GM12873 (cell line): ENCODE measurements around the gene LILRA2.

Experiments
- TF ChIP-seq, protein P1 (sequence below): IDR thresholded peaks from 2 replicates; pipeline ENCODE4 v1.5.1; 2012; ENCODE audit warnings: low read depth, mild to moderate bottlenecking, moderate library complexity, low read length, control low read depth; ENCODE audit not compliant: insufficient read depth; ENCODE audit errors: missing control alignments

LILRA2 gene

DNA sequence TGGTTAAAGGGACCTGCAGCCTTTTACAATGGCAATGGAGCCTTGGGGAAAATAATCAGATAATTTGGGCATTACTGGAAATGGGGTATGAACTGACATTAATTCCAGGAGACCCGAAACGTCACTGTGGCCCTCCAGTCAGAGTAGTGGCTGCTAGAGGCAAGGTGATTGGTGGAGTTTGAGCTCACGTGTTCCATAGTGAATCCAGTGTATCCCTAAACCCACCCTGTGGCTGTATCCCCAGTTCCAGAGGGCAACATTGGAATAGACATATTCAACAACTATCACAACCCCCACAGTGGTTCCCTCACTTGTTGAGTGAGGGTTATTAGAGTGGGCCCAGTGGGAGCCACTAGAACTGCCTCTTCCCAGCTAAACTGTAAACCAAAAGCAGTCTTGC lies 3.3 kb upstream of the LILRA2 start:
- TF ChIP-seq, protein P1, sequence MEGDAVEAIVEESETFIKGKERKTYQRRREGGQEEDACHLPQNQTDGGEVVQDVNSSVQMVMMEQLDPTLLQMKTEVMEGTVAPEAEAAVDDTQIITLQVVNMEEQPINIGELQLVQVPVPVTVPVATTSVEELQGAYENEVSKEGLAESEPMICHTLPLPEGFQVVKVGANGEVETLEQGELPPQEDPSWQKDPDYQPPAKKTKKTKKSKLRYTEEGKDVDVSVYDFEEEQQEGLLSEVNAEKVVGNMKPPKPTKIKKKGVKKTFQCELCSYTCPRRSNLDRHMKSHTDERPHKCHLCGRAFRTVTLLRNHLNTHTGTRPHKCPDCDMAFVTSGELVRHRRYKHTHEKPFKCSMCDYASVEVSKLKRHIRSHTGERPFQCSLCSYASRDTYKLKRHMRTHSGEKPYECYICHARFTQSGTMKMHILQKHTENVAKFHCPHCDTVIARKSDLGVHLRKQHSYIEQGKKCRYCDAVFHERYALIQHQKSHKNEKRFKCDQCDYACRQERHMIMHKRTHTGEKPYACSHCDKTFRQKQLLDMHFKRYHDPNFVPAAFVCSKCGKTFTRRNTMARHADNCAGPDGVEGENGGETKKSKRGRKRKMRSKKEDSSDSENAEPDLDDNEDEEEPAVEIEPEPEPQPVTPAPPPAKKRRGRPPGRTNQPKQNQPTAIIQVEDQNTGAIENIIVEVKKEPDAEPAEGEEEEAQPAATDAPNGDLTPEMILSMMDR = no peak

- TF ChIP-seq, protein P1 = no peak
These were observed 786 bp upstream of the LILRA2 start for GRCh38 chr19:54572696-54573311.

DNA sequence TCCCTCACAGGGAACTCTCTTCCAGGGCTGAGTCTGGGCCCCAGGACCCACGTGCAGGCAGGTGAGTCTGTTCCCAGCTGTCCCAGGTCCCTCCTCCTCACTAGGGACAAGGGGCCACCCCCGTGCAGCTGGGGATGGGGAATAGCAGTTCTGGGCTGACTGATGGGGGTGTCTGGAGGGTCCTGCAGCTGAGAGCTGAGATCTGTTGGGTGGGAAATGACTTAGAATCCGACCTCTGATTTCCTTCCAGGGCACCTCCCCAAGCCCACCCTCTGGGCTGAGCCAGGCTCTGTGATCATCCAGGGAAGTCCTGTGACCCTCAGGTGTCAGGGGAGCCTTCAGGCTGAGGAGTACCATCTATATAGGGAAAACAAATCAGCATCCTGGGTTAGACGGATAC lies 461 bp downstream of the LILRA2 start:
- TF ChIP-seq, protein P1 = no peak

- TF ChIP-seq, protein P1 = no peak
These were observed 1.0 kb downstream of the LILRA2 start for GRCh38 chr19:54574527-54575056.

DNA sequence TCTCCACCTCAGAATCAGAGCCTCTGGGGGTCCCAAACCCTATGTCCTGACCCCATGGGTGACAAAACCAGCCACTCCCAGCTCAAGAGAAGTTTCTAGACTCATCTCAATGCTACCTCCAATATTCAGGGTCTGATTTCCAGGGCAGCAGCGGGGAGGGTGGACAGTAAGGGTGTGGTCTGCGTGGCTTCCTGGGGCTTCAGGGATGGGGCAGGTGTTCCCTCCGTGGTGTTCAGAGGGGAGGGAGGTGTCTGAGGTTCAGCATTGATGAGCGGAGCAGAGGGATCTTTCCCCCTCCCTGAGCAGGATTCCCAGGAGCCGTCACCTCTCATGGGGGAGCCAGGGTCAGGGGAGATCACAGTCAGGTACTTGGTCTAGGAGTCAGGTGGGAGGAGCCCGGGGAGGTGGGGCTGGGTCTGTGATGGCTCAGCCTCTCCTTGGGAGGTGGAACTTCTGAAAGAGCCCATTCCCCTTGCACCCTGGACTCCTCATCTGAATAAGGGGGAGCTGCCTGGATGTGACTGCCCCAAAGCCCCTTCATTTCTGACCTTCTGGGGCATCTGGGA lies 2.9 kb downstream of the LILRA2 start:
- TF ChIP-seq, protein P1 = no peak

DNA sequence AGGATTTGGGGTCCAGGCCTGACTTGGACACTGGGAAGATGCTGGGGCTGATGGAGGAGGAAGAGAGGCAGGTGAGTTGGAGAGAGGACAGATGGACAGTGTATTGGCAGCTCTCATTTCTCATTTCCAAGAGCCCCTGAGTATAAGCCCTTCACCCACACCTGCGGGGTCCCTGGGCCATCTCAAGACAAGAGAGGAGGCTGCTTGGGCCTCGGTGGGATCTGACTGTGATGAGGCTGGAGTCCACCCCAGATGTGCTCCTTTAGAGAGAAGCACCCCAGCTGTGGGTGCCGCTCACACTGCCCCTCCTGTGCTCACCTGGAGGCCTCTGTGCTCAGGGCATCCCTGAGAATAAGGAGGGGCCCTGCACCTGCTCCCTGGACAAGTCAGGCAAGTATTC lies 3.7 kb downstream of the LILRA2 start:
- TF ChIP-seq, protein P1 = no peak

DNA sequence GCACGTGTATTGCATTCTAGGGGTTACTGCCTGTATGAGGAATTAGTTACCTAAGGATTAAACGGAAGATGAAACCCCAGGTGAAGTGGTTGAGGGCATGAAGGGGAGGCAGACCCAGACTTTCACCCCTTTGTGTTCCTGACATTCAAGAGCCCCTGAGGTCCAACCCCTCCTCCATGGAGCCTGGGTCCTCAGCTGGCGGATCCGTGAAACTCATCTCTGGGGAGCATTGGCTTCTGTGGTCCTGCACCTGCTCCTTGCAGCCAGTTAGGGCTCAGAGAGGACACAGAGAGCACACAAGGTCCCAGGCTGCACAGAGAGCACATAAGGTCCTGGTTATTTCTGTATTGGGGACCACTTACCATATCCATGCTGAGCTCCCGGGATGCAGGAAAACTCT lies 12.8 kb downstream of the LILRA2 start:
- TF ChIP-seq, protein P1 = no peak
